SK-MEL-5 (cell line): ENCODE measurements around the gene FEZ2. TPM values are rescaled to one million over a fixed set of nuclear protein-coding genes. Genes with fewer than 3 reads are reported as not detected.

Experiments used
- DNase-seq: peaks from one replicate; pipeline ENCODE4 v3.0.0-alpha.2; 2016; ENCODE audit warnings: low read depth, low spot score
- in situ Hi-C: cut with HindIII; loops from 2 replicates; pipeline ENCODE4 v1.10.0; 2016; ENCODE audit warnings: low sequenced_read_pairs, high pct_unique_total_duplicates, low pct_unique_long_range_greater_than_20kb
- total RNA-seq: library from RNA; depleted of rRNA; stranded (reverse); fragments of >200 nt; shearing (Covaris generic); gene quantifications from 2 replicates; pipeline ENCODE4 v1.2.3, GENCODE V29; 2014

The FEZ2 gene
- total RNA-seq, 1 experiment from 2014 or later, result 58.1 TPM

DNA sequence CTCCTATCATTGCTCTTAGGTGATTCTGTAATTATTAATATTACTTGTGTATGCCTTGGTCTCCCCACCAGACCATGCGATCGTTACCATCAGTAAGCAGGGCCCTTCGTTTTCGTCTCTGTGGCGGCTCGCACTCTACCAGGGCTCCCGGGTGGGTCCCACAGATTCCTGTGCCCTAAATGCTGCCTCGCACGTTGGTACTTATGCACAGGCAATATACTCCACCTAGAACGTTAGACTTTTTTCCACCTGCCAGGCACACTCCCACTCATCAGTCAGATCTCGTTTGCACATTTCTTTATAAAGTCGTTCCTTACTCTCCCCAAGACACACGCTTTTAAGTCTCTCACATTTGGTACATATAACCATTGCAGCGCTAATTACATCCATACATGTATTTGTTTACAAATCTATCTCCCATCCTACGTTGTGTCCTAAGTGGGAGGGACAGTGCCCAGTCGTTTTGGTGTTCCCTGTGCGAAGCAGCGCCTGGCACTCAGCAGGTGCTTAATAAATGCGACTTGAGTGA lies 901 bp downstream of the FEZ2 start:
- DNase-seq, result no peak
- in situ Hi-C loops, result no loop called here

- no peak for DNase-seq
- in situ Hi-C loops, result no loop called here
Observed at GRCh38 chr2:36596397-36596796, 1.6 kb downstream of the FEZ2 start.

DNA sequence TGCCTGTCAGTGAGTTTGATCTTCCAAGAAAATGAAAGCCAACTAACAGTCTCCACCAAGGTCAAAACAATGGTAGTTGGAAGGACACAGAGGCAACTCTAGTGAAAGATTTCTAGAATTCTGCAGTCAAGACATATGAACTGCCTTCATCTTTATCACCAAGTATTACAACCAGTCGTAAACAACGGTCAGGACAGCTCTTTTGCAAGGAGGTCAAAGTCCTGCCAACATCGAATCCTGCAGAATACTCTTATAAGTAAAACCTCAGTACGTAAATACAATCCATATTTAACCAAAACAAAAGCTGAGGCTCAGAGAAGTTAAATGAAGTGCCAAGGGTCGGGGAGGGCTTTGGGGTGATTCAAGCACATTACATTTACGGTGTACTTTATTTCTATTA lies 3.1 kb downstream of the FEZ2 start:
- DNase-seq, result no peak
- in situ Hi-C loops, result no loop called here

GRCh38 chr2:36589230-36589630 lies 8.7 kb downstream of the FEZ2 start:
- in situ Hi-C loops, result no loop called here
- no peak for DNase-seq

DNA sequence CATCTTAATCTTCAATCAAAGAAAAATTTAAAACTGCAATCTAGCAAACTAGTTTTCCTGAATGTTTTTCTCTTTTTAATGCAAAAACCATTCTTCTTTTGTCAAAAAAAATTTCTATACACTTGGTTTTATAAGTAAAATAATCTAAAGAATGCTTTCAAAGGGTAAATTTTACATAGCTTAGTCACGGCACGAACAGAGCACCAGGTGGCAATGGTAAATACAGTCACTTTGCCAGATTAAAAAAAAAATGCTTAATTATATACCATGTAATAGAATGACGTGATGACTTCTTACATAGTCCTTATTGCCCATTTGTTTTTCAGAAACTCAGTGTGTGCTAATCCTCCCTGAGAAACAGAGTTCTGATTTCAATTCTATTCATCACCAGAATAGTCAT lies 10.4 kb downstream of the FEZ2 start:
- in situ Hi-C loops, result no loop called here
- DNase-seq, result no peak

DNA sequence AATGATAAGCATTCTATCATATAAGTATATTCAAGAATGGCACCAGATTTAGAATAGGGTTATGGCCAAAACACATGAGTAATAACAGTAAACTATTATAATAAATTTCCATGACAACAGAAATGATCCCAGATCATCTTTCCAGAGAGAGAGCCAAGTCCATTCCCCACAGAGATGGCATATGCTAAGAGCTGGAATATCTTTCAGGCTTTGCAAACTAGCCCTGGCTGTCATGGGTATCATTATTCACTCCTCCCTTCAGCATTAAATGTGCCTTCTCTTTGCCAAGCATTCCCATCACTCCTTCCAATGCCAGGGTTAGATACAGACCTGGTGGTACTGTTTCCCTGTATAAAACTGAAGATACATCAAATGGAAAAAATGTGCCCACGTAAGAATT lies 10.9 kb downstream of the FEZ2 start:
- in situ Hi-C loops, result no loop called here
- DNase-seq, result no peak

DNA sequence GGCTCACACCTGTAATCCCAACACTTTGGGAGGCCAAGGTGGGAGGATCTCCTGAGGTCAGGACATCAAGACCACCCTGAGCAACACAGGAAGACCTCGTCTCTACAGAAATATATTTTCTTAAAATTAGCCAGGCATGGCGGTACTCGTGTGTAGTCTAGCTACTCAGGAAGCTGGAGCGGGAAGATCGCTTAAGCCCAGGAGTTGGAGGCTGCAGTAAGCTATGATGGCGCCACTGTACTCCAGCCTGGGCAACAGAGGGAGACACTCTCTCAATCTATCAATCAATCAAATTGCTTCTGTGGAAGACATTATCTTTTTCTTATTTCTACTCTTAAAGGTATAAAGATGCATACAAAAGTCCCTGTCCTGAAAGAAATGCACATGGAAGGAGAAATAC lies 11.3 kb downstream of the FEZ2 start:
- DNase-seq, result no peak
- in situ Hi-C loops, result no loop called here

DNA sequence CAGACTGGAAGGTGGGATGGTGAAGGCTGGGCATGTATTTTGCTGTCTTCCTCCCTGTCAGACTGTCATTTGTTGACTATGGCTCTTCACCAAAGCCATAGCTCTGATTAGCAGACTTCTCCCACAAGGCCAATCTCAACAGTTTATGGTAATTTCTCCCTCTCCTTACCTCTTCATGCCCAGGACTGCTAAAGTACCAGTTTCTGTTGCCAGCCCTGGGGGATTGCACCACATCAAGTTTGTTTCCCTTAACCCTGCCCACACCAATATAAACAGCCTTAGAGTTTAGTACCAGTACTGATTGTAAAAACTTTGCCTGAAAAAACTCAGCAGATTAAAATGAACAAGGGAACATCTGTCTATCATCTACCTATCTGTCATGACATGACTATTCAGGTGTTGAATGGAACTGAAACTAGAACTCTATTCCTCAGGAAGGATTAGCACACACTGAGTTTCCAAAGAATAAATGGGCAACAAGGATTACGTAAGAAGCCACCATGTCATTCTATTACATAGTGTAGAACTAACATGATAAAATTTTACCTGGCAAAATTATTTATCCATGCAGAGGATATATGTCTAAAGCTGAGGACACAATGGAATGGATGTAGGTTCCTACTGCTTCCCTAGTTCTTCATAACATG lies 13.7 kb downstream of the FEZ2 start:
- in situ Hi-C loops, result no loop called here
- DNase-seq, result no peak

DNA sequence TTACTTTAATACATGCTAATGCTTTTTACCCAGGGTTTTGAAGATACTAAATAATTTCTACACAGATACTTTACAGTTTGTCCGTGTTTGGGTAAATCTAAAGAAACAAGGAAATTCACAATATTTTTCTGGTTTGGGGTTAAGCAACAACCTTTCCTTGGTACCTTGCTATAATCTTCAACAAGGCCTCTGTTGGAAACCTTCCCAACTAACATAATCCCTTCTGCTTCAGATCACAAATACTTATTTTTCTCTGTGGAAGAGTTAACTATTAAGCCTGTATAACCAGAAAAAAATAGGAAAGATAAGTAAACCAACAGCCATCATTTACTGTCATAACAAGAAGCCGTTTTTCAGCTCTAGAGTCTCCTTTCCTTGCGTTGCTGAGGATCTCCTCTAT lies 15.0 kb downstream of the FEZ2 start:
- in situ Hi-C loops, result no loop called here
- no peak for DNase-seq

DNA sequence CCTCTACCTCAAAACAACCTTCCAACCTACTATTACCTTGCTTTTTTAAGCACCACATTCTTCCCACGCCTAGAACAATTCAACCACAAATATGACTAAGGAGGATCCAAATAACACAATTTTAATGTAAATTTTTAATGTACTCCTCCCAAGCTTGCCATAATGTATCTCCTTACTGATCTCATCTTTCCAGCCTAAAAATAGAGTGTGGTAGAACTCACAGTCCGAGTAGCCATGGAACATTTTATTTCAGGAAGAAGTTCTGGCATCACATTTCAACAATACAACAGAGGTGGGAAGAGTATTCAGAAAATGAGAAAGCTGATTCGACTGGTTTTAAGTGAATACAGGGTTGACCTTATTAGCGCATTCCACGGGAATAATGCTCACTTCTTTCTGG lies 15.4 kb downstream of the FEZ2 start:
- in situ Hi-C loops, result no loop called here

DNA sequence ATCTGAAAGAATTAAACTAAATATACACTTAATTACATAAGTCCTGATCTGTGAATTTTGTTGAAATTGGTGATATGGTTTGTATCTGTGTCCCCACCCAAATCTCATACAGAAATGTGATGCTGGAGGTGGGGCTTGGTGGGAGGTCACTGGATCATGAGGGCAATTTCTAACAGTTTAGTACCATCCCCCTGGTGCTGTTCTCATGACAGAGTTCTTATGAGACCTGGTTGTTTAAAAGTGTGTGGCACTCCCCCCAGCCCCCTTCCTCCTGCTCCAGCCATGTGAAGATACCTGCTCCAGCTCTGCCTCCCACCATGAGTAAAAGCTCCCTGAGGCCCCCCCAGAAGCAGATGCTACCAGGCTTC lies 18.7 kb downstream of the FEZ2 start:
- in situ Hi-C loops, result no loop called here
- DNase-seq, result no peak

More for the DNA sequence above, 15.4 kb downstream of the FEZ2 start:
- DNase-seq, result no peak

DNA sequence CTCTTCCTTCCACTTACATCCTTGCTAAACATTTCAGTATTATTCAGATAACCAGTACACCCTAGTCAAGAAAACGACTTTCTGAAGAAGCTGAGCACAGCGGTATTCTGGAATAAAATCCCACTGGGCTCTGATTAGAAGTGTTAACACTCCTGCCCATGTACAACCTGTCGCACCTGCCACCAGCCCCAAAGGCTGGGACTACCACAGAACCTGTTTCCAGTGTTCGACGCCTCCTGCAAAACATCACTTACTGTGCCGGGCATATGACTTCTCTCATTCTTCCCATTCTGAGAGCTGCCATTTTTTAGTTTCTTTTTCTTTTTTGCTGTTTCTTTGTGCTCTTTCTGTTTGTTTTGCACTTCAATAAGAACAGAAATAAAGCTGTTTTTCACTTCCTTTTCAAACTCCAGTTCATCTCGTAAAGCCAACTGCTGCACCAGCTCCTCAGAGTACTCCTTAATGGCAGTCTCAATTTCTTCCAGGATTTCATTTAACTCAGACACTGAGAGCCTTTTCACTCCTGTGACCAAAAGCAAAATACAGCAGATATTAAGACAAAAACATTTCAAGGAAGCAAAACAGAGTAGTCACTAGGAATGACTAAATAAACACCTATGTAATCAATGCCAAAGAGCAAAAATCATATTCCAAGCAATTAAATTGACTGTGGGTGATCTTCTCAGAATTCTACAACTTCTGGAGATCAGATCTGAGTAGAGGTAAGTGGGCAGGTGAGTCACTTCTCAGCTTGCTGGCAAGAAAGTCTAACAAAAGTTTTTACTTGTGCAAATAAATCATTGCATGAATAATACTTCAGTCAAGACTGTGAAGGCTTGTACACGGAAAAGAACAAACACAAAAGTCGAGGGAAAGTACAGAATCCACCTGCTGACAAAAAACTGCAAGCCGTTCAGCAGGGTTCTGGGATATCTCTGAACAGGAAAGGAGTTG lies 19.3 kb downstream of the FEZ2 start:
- in situ Hi-C loops, result no loop called here
- no peak for DNase-seq

DNA sequence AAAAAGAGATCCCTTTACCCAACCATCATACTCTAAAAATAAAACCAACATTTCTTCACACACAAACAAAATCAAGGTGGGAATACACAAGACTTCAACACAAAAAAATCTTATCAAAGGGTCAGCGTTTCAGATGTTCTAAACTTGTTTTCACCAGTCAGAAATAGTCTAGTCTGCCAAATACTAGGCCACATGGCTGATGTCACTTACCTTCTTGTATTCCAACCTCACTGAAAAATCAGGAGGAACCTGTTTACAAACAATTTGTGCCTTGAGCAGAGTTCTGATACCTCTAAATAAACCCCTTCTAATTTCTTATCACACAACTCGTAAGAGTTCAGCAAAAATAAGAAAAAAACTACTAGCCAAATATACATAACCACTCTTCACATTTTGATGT lies 20.1 kb downstream of the FEZ2 start:
- in situ Hi-C loops, result no loop called here
- DNase-seq, result no peak

DNA sequence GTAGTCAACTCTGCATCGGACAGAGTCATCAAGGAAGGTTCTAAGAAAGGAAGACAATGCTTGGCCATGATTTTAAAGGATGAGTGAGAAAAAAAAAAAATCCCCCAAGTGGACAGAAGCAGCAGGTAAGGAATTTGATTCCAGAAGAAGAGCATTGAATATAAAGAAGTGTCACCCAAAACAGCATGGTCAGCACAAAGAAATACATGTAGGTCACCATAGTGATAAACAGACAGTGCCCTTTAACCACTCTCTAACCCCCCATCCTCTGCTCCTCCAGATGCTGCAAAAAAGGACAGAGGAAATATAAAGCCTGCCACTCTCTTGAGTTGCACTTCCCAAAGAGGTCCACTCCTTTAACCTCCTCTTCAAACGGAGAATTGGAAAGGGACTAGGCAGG lies 23.4 kb downstream of the FEZ2 start:
- no peak for DNase-seq
- in situ Hi-C loops, result no loop called here

GRCh38 chr2:36573165-36573564 lies 24.8 kb downstream of the FEZ2 start:
- DNase-seq, result no peak
- in situ Hi-C loops, result no loop called here

DNA sequence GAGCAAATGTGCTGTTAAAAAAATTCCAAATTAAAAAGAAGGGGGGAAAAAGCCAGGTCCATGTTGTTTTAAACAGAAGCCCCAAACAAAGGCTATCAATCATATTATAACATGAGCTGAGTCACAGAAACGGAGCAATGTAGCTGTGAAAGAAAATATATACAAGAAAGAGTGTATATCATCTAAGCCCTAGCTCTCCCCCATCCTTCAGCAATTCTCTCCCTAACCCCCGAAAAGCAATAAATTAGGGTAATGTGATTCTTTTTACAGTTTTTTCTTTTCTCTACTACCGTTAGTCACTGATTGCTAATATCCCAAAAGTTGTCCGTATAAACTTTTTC lies 25.3 kb downstream of the FEZ2 start:
- in situ Hi-C loops, result no loop called here
- no peak for DNase-seq

GRCh38 chr2:36572054-36572718 lies 25.8 kb downstream of the FEZ2 start:
- in situ Hi-C loops, result no loop called here
- no peak for DNase-seq

DNA sequence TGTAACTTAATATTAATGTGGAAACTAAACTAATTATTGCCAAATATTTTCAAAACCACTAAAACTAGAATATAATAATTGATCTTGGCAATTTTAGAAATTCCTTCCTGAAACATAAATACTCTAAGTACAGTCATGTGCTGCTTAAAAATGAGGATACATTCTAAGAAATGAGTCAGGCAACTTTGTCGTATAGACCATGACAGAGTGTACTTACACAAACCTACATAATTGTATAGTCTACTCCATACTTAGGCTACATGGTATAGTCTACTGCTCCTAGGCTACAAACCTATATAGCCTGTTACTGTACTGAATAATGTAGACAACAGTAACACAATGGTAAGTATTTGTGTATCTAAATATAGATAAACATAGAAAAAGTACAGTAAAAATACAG lies 27.6 kb downstream of the FEZ2 start:
- in situ Hi-C loops, result no loop called here
- no peak for DNase-seq
